Measurements from ENCODE around the gene CSNK1A1. TPM values are rescaled to one million over a fixed set of nuclear protein-coding genes. Genes with fewer than 3 reads are reported as not detected.

CSNK1A1 gene
- total RNA-seq, 1 experiment from 2014 or later: 287 TPM

DNA sequence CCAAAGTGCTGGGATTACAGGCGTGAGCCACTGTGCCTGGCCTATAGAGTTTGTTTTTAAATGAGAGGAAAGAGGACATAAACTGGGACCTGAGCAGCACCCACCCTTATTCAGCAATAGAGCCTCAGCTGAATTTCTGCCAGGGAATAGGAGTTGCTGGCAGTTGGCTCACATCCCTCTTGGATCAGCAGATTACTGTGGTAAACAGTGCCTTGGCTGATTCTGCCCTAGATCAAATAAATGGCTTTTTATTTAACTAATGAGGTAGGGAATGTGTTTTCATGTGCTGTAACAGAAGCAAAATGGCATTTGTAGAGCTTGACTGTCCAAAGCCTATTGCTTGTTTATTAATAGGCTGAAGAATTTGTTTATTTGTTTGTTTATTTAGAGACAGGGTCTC is 32.2 kb upstream of the CSNK1A1 start:
- CTCF ChIA-PET: no interaction called here
- in situ Hi-C loops (cut with HindIII; ENCODE audit: low pct_unique_long_range_greater_than_20kb, low sequenced_read_pairs) (no loop called here), intact Hi-C loops (cut with micrococcal nuclease; ENCODE audit: unreplicated experiment) (no loop called here)
- TF ChIP-seq TCF7L2 (IDR thresholded peaks at IDR 0.05; ENCODE audit: low read depth, low read length) (no peak), POLR2AphosphoS5 (IDR thresholded peaks at IDR 0.05; ENCODE audit: low read depth, low read length) (no peak), SIN3A (IDR thresholded peaks at IDR 0.05; ENCODE audit: borderline replicate concordance, insufficient read depth, low read depth, low read length) (no peak)
- TF ChIP-seq, protein P1, sequence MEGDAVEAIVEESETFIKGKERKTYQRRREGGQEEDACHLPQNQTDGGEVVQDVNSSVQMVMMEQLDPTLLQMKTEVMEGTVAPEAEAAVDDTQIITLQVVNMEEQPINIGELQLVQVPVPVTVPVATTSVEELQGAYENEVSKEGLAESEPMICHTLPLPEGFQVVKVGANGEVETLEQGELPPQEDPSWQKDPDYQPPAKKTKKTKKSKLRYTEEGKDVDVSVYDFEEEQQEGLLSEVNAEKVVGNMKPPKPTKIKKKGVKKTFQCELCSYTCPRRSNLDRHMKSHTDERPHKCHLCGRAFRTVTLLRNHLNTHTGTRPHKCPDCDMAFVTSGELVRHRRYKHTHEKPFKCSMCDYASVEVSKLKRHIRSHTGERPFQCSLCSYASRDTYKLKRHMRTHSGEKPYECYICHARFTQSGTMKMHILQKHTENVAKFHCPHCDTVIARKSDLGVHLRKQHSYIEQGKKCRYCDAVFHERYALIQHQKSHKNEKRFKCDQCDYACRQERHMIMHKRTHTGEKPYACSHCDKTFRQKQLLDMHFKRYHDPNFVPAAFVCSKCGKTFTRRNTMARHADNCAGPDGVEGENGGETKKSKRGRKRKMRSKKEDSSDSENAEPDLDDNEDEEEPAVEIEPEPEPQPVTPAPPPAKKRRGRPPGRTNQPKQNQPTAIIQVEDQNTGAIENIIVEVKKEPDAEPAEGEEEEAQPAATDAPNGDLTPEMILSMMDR (IDR thresholded peaks at IDR 0.05): no peak
- TF ChIP-seq, protein P2, sequence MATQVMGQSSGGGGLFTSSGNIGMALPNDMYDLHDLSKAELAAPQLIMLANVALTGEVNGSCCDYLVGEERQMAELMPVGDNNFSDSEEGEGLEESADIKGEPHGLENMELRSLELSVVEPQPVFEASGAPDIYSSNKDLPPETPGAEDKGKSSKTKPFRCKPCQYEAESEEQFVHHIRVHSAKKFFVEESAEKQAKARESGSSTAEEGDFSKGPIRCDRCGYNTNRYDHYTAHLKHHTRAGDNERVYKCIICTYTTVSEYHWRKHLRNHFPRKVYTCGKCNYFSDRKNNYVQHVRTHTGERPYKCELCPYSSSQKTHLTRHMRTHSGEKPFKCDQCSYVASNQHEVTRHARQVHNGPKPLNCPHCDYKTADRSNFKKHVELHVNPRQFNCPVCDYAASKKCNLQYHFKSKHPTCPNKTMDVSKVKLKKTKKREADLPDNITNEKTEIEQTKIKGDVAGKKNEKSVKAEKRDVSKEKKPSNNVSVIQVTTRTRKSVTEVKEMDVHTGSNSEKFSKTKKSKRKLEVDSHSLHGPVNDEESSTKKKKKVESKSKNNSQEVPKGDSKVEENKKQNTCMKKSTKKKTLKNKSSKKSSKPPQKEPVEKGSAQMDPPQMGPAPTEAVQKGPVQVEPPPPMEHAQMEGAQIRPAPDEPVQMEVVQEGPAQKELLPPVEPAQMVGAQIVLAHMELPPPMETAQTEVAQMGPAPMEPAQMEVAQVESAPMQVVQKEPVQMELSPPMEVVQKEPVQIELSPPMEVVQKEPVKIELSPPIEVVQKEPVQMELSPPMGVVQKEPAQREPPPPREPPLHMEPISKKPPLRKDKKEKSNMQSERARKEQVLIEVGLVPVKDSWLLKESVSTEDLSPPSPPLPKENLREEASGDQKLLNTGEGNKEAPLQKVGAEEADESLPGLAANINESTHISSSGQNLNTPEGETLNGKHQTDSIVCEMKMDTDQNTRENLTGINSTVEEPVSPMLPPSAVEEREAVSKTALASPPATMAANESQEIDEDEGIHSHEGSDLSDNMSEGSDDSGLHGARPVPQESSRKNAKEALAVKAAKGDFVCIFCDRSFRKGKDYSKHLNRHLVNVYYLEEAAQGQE (IDR thresholded peaks at IDR 0.05; ENCODE audit: insufficient read depth in 1 of 2, low read depth in 2 of 2, low read length in 1 of 2): no peak
- no TSS peak for BruUV-seq (replicated peaks)
- Histone ChIP-seq H3K27me3 (ENCODE audit: control insufficient read depth, insufficient read depth, low read length) (no peaks in the 10 kb centered on the region), H3K36me3 (ENCODE audit: control insufficient read depth, insufficient read depth, low read length) (no peaks in the 10 kb centered on the region), H3K4me1 (ENCODE audit: control insufficient read depth, insufficient read depth, low read length) (peaks cover 17% of the 10 kb centered on the region), H3K9me3 (ENCODE audit: control insufficient read depth, insufficient read depth, low read depth, low read length) (no peaks in the 10 kb centered on the region), H3K27ac (ENCODE audit: low read length) (no peak overlapping the region), H3K4me3 (ENCODE audit: low read depth in 2 of 2, low read length in 2 of 2) (no peak overlapping the region)
- ATAC-seq (no peak), DNase-seq (ENCODE audit: low read depth, low spot score) (no peak)
- POLR2A ChIA-PET: no interaction called here

DNA sequence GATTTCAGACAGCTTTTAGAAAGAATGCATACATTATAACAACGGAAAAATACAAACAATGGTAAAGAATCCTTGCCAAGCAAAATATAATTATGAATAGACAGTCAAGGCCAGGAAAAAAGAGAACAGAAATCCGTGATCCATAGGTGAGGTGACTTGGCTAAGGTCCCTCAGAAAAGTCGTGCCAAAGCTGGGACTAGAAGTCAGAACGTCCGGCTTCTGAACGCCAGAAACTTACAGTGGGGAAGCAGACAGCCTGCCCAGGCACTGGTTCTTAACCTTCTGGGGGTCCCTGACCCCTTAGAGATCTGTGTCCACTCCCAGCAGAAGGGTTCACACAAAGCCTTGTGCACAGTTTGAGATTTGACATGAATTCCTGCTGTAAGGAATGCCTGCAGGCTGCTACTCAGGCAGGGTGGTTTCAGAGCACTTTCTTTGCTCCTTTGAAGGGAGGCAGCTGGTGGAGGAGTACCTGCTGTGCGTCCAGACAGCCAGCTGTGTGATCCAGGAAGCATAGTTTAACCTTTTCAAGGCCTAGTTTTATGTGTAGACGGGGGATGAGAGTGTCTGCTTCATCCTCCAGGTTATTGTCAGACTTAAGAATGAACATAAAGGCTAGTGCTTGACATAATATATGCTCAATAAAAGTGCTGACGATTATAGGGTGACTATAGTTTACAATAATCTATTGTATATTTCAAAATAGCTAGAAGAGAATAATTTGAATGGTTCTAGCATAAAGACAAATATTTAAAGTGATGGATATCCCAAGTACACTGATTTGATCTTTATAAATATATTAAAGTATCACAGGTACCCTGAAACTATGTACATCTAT is 30.9 kb upstream of the CSNK1A1 start:
- TSS peak; percentile 79 for BruUV-seq (replicated peaks)
- Histone ChIP-seq H3K27ac (ENCODE audit: low read length) (peak overlapping the region; percentile 68), H3K4me3 (ENCODE audit: low read depth in 2 of 2, low read length in 2 of 2) (peak overlapping the region; percentile 48 to 62), H3K9me3 (ENCODE audit: control insufficient read depth, insufficient read depth, low read depth, low read length) (no peaks in the 10 kb centered on the region), H3K27me3 (ENCODE audit: control insufficient read depth, insufficient read depth, low read length) (no peaks in the 10 kb centered on the region), H3K36me3 (ENCODE audit: control insufficient read depth, insufficient read depth, low read length) (no peaks in the 10 kb centered on the region), H3K4me1 (ENCODE audit: control insufficient read depth, insufficient read depth, low read length) (peaks cover 17% of the 10 kb centered on the region)
- intact Hi-C loops (cut with micrococcal nuclease; ENCODE audit: unreplicated experiment): no loop called here
- ATAC-seq: peak; percentile 64
- TF ChIP-seq TCF7L2 (IDR thresholded peaks at IDR 0.05; ENCODE audit: low read depth, low read length): peak; percentile 64; the same call in 1 of the 2 replicates
- TF ChIP-seq, protein P2 (IDR thresholded peaks at IDR 0.05; ENCODE audit: insufficient read depth in 1 of 2, low read depth in 2 of 2, low read length in 1 of 2): no peak
- ChIA-PET POLR2A (interaction anchor here (0.5 kb wide), 1 partner anchor 32 kb away, joined by 4 read pairs; no protein-coding TSS in a partner anchor), CTCF (no interaction called here)
- in situ Hi-C loops (cut with HindIII; ENCODE audit: low pct_unique_long_range_greater_than_20kb, low sequenced_read_pairs): no loop called here
- DNase-seq (ENCODE audit: low read depth, low spot score): no peak

Measured in Panc1 (cell line).